SU-DHL-6 (cell line): Measurements from ENCODE around the gene MATK.

ENCODE experiments used
- CTCF ChIP-seq: fragments of 200-600 bp; sonication (generic); IDR thresholded peaks from one replicate; pipeline ENCODE4 v1.5.1; 2017; ENCODE audit warnings: antibody characterized with exemption, mild to moderate bottlenecking, low read length, moderate library complexity; ENCODE audit not compliant: insufficient read depth, poor library complexity, severe bottlenecking
- EZH2phosphoT487 ChIP-seq: fragments of 200-600 bp; sonication (generic), shearing (Covaris generic); conservative IDR thresholded peaks from 2 replicates; pipeline ENCODE4 v1.6.1; 2018; ENCODE audit warnings: mild to moderate bottlenecking, antibody characterized with exemption, low read length, moderate library complexity, mixed read lengths

GRCh38 chr19:3784607-3785450 lies 1.4 kb downstream of the MATK start:
- TF ChIP-seq CTCF (no peak), EZH2phosphoT487 (no peak)
